ENCODE data around the gene CAPN12.

Gene CAPN12

GRCh38 chr19:38737281-38737865 is 6.9 kb downstream of the CAPN12 start:
- DNase-seq = no peak

GRCh38 chr19:38736413-38737280 is 7.6 kb downstream of the CAPN12 start:
- peak; percentile 73 for DNase-seq

- peak; percentile 65 for DNase-seq
These were observed 8.2 kb downstream of the CAPN12 start for GRCh38 chr19:38736036-38736412.

GRCh38 chr19:38735257-38735686 is 9.0 kb downstream of the CAPN12 start:
- peak; percentile 37 for DNase-seq

GRCh38 chr19:38734426-38735256 is 9.6 kb downstream of the CAPN12 start:
- DNase-seq = peak; percentile 43

GRCh38 chr19:38734176-38734425 is 10.2 kb downstream of the CAPN12 start:
- no peak for DNase-seq

- no peak for DNase-seq
These were observed 10.6 kb downstream of the CAPN12 start for GRCh38 chr19:38733493-38734175.

GRCh38 chr19:38733241-38733492 is 11.1 kb downstream of the CAPN12 start:
- no peak for DNase-seq

GRCh38 chr19:38731654-38732301 is 12.5 kb downstream of the CAPN12 start:
- DNase-seq = no peak

GRCh38 chr19:38730731-38731589 is 13.3 kb downstream of the CAPN12 start:
- DNase-seq = no peak

- no peak for DNase-seq
These were observed 13.9 kb downstream of the CAPN12 start for GRCh38 chr19:38730470-38730730.

GRCh38 chr19:38729653-38730469 is 14.4 kb downstream of the CAPN12 start:
- DNase-seq = peak; percentile 78

- DNase-seq = no peak
These were observed 15.3 kb downstream of the CAPN12 start for GRCh38 chr19:38728752-38729541.

- DNase-seq = no peak
These were observed 16.2 kb downstream of the CAPN12 start for GRCh38 chr19:38727868-38728660.

GRCh38 chr19:38727306-38727867 is 16.9 kb downstream of the CAPN12 start:
- no peak for DNase-seq

- DNase-seq = peak; percentile 50
These were observed 17.4 kb downstream of the CAPN12 start for GRCh38 chr19:38726761-38727301.

GRCh38 chr19:38726284-38726673 is 18.0 kb downstream of the CAPN12 start:
- DNase-seq = no peak

GRCh38 chr19:38725469-38726283 is 18.6 kb downstream of the CAPN12 start:
- no peak for DNase-seq
